Measurements from ENCODE around the gene VPS37C.
"Not testable (repeated sequence)": the region's sequence is repeated elsewhere in the genome, so short reads cannot be mapped to it uniquely, and the experiment has no call there.

The VPS37C gene

GRCh38 chr11:61176446-61176845 is 15.2 kb upstream of the VPS37C start:
- DNase-seq (ENCODE audit: low spot score) (no peak), FAIRE-seq (no peak)

- DNase-seq (ENCODE audit: low spot score) = no peak
- no peak for FAIRE-seq
Observed at GRCh38 chr11:61174949-61175348, 13.7 kb upstream of the VPS37C start.

- DNase-seq (ENCODE audit: low spot score) (no peak), FAIRE-seq (no peak)
Observed at GRCh38 chr11:61174273-61174672, 13.0 kb upstream of the VPS37C start.

- FAIRE-seq = no peak
- no peak for DNase-seq (ENCODE audit: low spot score)
Observed at GRCh38 chr11:61173456-61173855, 12.2 kb upstream of the VPS37C start.

- FAIRE-seq (no peak), DNase-seq (ENCODE audit: low spot score) (no peak)
Observed at GRCh38 chr11:61172888-61173287, 11.7 kb upstream of the VPS37C start.

GRCh38 chr11:61172356-61172755 is 11.1 kb upstream of the VPS37C start:
- FAIRE-seq (no peak), DNase-seq (ENCODE audit: low spot score) (no peak)

GRCh38 chr11:61171907-61172306 is 10.7 kb upstream of the VPS37C start:
- FAIRE-seq = no peak
- DNase-seq (ENCODE audit: low spot score) = no peak

- no peak for DNase-seq (ENCODE audit: low spot score)
- FAIRE-seq = no peak
Observed at GRCh38 chr11:61170566-61170965, 9.3 kb upstream of the VPS37C start.

- DNase-seq (ENCODE audit: low spot score) = no peak
- no peak for FAIRE-seq
Observed at GRCh38 chr11:61168800-61169199, 7.6 kb upstream of the VPS37C start.

- FAIRE-seq (no peak), DNase-seq (ENCODE audit: low spot score) (no peak)
Observed at GRCh38 chr11:61168042-61168688, 6.9 kb upstream of the VPS37C start.

- FAIRE-seq; DNase-seq (ENCODE audit: low spot score): not testable (repeated sequence)
Observed at GRCh38 chr11:61166331-61166730, 5.1 kb upstream of the VPS37C start.

GRCh38 chr11:61165785-61166184 is 4.6 kb upstream of the VPS37C start:
- FAIRE-seq; DNase-seq (ENCODE audit: low spot score): not testable (repeated sequence)

GRCh38 chr11:61164606-61165424 is 3.6 kb upstream of the VPS37C start:
- no peak for DNase-seq (ENCODE audit: low spot score)
- no peak for FAIRE-seq

- FAIRE-seq (no peak), DNase-seq (ENCODE audit: low spot score) (no peak)
Observed at GRCh38 chr11:61163714-61164605, 2.7 kb upstream of the VPS37C start.

GRCh38 chr11:61163021-61163420 is 1.8 kb upstream of the VPS37C start:
- DNase-seq (ENCODE audit: low spot score) (no peak), FAIRE-seq (no peak)

GRCh38 chr11:61162092-61162941 is 1.1 kb upstream of the VPS37C start:
- DNase-seq (ENCODE audit: low spot score) = peak; percentile 26
- FAIRE-seq = no peak

- DNase-seq (ENCODE audit: low spot score) (peak; percentile 16), FAIRE-seq (no peak)
Observed at GRCh38 chr11:61160487-61161189, 588 bp downstream of the VPS37C start.

GRCh38 chr11:61158691-61159381 is 2.4 kb downstream of the VPS37C start:
- DNase-seq (ENCODE audit: low spot score) = no peak
- no peak for FAIRE-seq

GRCh38 chr11:61157743-61158142 is 3.5 kb downstream of the VPS37C start:
- DNase-seq (ENCODE audit: low spot score) (no peak), FAIRE-seq (no peak)

- DNase-seq (ENCODE audit: low spot score) = no peak
- no peak for FAIRE-seq
Observed at GRCh38 chr11:61155741-61156140, 5.5 kb downstream of the VPS37C start.

Data from urothelium cell line (cell line).